Measurements from ENCODE around the gene VWA5A.
"Not testable (repeated sequence)": the region's sequence is repeated elsewhere in the genome, so short reads cannot be mapped to it uniquely, and the experiment has no call there.

The VWA5A gene

DNA sequence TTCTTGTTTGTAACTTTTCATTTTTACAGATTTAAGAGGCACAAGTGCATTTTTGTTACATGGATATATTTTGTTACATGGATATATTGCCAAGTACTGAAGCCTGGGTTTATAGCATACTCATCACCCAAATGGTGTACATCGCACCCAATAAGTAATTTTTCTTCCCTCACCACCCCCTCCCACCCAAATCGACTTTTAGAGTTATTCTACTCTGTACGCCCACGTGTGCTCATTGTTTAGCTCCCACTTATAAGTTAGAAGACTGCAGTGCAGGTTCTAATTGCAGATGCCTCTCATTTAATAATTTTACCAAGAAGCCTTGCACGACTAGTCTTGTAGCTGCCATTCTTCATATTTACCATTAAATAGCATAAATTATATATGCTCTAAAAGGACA is 20.5 kb upstream of the VWA5A start:
- DNase-seq (ENCODE audit: low read depth in 2 of 2), result no peak

GRCh38 chr11:124096364-124096763 is 18.9 kb upstream of the VWA5A start:
- DNase-seq (ENCODE audit: low read depth in 2 of 2), result no peak

- no peak for DNase-seq (ENCODE audit: low read depth in 2 of 2)
Measured at GRCh38 chr11:124098141-124098540, 17.1 kb upstream of the VWA5A start.

- no peak for DNase-seq (ENCODE audit: low read depth in 2 of 2)
Measured at GRCh38 chr11:124101737-124102136, 13.5 kb upstream of the VWA5A start.

DNA sequence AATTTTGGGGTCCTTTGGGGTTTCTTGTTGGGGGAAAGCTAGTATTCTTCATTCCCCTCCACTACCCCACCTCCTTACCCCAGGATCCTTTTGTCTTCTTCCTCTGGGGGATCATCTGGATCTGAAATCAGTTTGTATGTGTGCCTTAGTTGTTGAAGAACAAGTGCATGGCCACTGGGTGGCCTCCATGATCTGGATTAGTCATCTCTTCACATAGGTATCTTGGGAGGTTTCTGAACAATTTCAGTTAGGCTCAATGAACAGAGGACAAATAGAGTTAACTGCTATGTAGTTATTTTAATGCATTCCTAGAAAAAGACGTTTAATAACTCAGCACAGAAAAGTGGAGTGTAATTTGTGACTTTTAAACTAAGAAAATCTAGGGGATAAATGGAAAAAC is 7.1 kb upstream of the VWA5A start:
- no peak for DNase-seq (ENCODE audit: low read depth in 2 of 2)

DNA sequence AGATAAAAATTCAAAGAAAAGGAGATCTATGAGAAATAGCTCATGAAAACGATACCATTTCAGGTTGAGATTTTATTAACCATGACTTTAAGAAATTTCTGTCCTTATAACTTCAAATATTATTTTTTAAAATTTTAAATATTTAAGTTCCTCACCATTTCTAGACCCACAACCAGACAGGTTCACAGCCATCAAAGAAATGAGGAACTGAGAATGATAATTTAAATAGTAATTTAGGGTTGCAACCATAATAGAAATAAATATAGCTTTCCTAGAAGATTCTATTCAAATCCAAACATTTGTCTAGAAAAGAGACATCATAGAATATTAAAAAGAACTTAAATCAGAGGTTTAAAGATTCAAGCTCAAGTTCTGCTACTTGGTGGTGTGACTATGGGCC is 5.9 kb upstream of the VWA5A start:
- DNase-seq (ENCODE audit: low read depth in 2 of 2), result no peak

DNA sequence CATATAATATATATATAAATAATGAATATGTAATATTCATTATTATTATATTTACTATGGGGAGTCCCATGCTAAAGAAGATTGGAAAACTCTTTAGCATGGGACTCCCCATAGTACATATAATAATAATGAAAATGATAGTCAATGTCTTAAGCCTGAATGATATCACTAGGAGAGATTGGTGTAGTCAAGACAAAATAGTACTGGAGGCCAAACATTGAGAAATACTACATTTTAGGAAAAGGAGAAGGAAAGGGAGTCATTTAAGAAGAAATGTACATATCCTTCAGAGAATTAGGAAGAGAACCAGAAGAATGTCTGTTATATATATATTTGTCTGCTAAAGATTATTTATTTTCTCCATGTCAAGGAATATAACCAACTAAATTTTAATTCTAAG is 5.0 kb upstream of the VWA5A start:
- no peak for DNase-seq (ENCODE audit: low read depth in 2 of 2)

DNA sequence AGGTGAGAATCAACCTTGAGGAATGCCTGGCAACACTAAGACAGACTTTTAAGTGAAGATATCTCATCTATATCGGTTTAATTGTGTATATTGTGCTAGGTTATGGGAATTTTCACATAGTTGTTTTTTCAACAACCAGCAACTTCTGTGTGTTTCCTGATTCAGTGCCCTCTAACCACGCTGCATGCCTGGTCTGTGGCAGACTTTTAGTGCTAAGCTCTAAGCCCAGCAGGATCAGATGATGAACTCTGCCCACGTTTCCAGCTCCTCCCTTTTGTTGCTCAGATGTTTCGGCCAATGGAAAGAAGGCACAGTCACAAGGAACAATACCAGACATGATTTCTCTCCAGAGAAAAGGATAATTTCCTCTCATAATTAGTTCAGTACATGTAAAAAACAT is 1.4 kb upstream of the VWA5A start:
- no peak for DNase-seq (ENCODE audit: low read depth in 2 of 2)

DNA sequence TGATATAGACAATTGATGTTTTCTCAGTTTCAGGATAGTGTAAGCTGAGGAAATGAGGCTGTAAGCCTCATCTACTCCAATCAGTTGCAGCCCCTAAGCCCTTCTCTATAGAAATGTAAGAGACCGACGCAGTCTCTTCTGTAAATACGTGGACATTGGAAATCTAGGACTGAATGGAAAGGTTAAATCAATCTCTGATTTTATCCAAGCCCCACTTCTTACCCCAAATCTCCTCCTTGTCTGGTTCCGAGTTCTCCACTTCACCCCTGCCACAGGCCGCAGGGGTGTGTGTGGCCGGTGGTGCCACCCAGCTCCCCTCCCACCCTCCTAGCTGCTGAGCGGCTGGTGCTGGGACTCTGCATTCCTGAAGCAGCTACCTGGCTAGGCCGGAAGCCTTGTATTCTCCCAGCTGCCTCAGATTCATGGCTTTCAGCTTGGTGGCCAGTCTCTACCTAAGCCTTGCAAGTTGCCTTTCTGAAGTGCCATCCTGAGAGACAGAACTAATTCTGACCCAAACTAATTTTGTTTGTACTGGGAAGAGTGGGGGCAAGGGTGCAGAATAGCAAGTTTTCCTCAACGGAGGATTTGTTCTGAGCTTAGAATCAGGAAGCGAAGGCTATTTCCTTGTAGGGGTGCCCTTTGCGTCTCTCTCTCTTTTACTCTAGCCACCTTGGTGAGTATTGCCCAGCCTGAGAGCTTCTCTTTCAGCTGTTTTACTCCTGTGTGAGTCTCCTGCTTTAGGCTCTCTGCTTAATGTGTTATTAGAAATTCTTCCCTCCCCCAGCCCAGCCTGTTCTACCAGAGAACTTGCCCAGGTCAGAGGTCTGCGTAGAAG is 749 bp downstream of the VWA5A start:
- DNase-seq (ENCODE audit: low read depth in 2 of 2), result no peak

- no peak for DNase-seq (ENCODE audit: low read depth in 2 of 2)
Measured at GRCh38 chr11:124119103-124119502, 3.9 kb downstream of the VWA5A start.

GRCh38 chr11:124120891-124121290 is 5.6 kb downstream of the VWA5A start:
- no peak for DNase-seq (ENCODE audit: low read depth in 2 of 2)

DNA sequence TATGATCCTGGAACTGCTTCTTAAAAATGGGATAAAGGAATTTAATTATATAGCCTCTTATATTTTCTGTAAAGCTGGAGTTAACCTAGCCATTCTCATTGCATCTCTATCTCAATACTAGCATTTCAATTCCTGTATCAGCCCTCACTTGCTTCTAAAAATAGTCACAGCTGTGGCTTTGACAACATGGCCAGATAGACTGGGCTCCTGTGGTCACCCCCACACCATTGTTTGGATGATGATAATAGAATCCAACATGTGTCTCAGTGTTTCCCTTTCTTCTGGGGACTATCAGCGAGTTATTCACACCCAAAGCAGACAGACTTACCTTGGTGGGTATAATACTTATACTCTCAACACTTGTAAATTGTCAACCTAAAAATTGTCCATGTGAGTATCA is 6.9 kb downstream of the VWA5A start:
- DNase-seq (ENCODE audit: low read depth in 2 of 2), result no peak

DNA sequence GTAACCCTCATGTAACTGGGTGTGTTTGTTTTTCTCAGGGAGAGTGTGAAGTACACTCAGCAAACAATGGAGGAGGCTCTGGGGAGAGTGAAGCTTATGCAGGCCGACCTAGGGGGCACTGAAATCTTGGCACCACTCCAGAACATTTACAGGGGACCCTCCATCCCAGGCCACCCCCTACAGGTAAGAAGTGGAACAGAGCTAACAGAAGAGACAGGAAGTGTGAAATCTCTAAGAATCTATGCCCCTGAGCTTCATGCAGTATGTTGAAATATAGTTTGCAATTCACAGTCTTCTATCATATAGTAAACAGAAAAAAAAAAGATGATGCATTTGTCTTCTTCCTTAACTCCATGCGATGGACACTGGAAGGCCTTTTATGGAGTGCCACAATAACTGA is 8.4 kb downstream of the VWA5A start:
- DNase-seq (ENCODE audit: low read depth in 2 of 2), result no peak

DNA sequence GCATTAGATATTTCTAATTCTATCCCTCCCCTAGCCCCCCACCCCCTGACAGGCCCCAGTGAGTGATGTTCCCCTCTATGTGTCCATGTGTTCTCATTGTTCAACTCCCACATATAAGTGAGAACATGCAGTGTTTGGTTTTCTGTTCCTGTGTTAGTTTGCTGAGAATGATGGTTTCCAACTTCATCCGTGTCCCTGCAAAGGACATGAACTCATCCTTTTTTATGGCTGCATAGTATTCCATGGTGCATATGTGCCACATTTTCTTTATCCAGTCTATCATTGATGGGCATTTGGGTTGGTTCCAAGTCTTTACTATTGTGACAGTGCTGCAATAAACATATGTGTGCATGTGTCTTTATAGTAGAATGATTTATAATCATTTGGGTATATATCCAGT is 11.9 kb downstream of the VWA5A start:
- not testable (repeated sequence) for DNase-seq (ENCODE audit: low read depth in 2 of 2)

DNA sequence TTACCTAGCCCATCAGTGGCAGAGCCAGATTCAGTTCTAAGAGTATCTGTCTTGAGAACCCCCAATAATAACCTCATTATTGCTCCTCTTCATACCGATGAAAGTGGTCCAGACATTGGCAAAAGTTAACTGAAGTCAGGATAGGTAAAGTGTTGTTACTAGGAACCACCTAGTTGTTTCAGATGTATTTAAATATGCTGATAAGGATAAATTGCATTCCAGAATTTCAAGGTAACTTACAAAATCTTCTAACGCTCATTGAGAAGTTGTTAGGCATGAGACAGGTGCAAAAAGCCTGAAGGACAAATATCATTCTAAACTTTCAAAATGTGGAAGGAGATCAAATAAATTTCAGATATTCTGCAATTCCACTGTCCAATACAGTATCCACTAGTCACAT is 27.8 kb downstream of the VWA5A start:
- DNase-seq (ENCODE audit: low read depth in 2 of 2), result no peak

GRCh38 chr11:124147951-124148350 is 32.7 kb downstream of the VWA5A start:
- DNase-seq (ENCODE audit: low read depth in 2 of 2), result no peak

DNA sequence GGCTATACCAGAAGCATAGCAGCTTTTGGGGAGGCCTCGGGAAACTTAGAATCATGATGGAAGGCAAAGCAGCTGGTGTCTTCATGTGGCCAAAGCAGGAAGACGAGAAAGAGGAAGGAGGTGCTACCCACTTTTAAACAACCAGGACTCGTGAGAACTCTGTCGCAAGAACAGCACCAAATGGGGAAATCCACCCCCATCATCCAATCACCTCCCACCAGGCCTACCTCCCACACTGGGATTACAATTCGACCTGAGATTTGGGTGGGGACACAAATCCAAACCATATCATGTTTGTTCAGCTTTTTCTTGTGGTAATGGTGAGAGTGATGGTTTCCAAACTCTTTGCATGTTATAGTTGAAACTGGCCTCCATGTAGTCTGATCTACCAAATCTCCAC is 35.4 kb downstream of the VWA5A start:
- DNase-seq (ENCODE audit: low read depth in 2 of 2), result no peak

- DNase-seq (ENCODE audit: low read depth in 2 of 2), result no peak
Measured at GRCh38 chr11:124152770-124153407, 37.6 kb downstream of the VWA5A start.

DNA sequence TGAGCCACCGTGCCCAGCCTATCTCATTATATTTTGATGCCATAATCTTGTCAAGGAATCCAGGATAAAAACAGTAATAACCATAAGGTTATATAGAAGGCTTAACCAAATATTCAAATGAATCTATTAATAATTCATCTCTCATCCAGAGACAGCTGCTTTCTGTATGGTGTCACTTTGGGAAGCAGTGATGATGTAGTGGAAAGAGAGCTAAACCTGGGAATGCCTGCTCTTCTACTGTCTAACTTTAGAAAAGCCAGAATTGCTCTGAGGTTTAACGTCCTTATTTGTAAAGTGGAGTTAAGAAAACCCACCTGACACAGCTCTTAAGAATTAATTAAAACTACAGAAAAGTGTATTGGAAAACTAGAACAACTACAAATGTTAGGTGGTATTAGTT is 38.6 kb downstream of the VWA5A start:
- no peak for DNase-seq (ENCODE audit: low read depth in 2 of 2)

DNA sequence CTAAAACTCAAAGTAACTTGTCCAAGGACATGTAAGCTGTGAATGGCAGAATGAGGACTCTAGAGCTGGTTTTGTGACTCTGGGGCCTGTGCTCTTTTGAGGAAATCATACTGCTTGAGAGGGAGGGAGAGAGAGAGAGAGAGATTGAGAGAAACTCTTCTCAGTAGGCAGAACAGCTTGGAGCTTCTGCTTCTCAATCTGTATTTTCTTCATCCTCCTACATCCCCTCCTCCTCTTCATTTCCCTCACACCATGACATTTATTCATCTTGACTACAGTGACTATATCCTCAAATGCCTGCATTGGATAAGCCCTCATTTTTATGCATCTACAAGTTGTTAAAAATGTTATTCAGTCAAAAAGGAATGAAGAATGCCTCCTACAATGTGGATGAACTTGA is 44.2 kb downstream of the VWA5A start:
- no peak for DNase-seq (ENCODE audit: low read depth in 2 of 2)

- DNase-seq (ENCODE audit: low read depth in 2 of 2), result no peak
Measured at GRCh38 chr11:124160986-124161385, 45.7 kb downstream of the VWA5A start.

DNA sequence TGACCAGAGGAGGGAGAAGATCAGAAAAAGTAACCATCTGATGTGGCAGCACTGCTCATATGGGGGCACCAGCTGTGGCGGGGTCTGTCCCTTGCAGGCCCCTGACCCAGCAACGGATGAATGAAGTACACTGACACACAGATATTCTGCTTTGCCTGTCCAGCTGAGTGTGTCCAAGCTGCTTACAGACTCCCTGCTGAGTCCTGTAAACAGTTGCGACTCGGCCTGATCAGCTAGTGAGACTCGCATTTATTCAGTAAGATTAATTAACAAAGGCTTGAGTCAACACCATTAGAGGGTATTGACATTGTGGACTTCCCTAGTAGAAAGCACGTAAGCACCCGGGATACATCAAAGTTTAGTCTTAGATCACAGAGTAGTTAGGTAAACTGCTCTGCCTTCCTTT is 52.6 kb downstream of the VWA5A start:
- DNase-seq (ENCODE audit: low read depth in 2 of 2), result no peak

DNA sequence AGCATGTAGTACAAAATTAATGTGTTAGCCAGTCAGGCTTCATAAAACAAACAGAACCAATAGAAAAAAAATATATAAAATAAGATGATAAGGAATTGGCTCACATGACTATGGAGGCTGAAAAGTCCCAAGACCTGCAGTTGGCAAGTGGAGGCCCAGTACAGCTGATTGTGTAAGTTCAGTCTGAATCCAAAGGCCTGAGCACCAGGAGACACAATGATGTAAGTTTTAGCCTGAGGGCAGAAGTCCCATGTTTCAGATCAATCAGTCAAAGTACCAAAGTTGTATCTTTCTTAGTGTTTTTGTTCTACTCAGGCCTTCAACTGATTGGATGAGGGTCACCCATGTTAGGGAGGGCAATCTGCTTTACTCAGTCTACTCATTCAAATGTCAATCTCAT is 53.5 kb downstream of the VWA5A start:
- no peak for DNase-seq (ENCODE audit: low read depth in 2 of 2)

DNA sequence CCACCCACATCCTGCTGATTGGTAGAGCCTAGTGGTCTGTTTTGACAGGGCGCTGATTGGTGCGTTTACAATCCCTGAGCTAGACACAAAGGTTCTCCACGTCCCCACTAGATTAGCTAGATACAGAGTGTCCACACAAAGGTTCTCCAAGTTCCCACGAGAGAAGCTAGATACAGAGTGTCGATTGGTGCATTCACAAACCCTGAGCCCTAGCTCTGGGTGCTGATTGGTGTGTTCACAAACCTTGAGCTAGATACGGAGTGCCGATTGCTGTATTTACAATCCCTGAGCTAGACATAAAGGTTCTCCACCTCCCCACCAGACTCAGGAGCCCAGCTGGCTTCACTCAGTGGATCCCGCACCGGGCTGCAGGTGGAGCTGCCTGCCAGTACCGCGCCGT is 55.1 kb downstream of the VWA5A start:
- DNase-seq (ENCODE audit: low read depth in 2 of 2), result not testable (repeated sequence)

Measured in stimulated activated CD8-positive, alpha-beta memory T cell treated with anti-CD3 and anti-CD28 coated beads, Interleukin-7, amount 100 ng/mL, for 4 hours (primary cell).